ENCODE measurements around the gene AP3M1.

The AP3M1 gene

DNA sequence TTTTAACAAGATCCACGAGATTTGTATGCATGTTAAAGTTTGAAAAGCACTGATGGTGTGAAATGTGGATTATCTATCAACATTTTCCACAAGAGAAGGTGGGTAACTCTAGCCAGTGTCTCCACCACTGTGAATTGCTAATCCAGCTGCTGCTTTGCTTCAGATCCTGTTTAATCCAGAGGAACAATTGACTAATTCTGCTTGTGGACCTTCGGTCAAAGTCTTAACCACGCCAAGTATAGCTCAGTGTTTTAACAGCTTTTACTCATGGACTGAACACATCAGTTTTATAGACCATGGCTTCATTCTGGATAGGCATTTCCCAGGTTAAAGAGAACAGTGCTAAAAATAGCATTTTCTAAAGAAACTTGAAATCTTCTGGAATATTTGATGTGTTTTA, 23.9 kb upstream of the AP3M1 start:
- TF ChIP-seq SIN3A (IDR thresholded peaks at IDR 0.05; ENCODE audit: borderline replicate concordance, insufficient read depth, low read length) (no peak), TAF1 (IDR thresholded peaks at IDR 0.05; ENCODE audit: borderline replicate concordance, insufficient read depth, low read length) (no peak), FOXP2 (optimal IDR thresholded peaks at IDR 0.05; ENCODE audit: borderline replicate concordance, extremely low read depth, extremely low read length, insufficient read depth) (no peak), POLR2AphosphoS5 (IDR thresholded peaks at IDR 0.05; ENCODE audit: low read depth, low read length) (no peak)
- TF ChIP-seq, protein P1, sequence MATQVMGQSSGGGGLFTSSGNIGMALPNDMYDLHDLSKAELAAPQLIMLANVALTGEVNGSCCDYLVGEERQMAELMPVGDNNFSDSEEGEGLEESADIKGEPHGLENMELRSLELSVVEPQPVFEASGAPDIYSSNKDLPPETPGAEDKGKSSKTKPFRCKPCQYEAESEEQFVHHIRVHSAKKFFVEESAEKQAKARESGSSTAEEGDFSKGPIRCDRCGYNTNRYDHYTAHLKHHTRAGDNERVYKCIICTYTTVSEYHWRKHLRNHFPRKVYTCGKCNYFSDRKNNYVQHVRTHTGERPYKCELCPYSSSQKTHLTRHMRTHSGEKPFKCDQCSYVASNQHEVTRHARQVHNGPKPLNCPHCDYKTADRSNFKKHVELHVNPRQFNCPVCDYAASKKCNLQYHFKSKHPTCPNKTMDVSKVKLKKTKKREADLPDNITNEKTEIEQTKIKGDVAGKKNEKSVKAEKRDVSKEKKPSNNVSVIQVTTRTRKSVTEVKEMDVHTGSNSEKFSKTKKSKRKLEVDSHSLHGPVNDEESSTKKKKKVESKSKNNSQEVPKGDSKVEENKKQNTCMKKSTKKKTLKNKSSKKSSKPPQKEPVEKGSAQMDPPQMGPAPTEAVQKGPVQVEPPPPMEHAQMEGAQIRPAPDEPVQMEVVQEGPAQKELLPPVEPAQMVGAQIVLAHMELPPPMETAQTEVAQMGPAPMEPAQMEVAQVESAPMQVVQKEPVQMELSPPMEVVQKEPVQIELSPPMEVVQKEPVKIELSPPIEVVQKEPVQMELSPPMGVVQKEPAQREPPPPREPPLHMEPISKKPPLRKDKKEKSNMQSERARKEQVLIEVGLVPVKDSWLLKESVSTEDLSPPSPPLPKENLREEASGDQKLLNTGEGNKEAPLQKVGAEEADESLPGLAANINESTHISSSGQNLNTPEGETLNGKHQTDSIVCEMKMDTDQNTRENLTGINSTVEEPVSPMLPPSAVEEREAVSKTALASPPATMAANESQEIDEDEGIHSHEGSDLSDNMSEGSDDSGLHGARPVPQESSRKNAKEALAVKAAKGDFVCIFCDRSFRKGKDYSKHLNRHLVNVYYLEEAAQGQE (IDR thresholded peaks at IDR 0.05; ENCODE audit: insufficient read depth in 1 of 2, low read depth in 2 of 2, low read length in 2 of 2): no peak

DNA sequence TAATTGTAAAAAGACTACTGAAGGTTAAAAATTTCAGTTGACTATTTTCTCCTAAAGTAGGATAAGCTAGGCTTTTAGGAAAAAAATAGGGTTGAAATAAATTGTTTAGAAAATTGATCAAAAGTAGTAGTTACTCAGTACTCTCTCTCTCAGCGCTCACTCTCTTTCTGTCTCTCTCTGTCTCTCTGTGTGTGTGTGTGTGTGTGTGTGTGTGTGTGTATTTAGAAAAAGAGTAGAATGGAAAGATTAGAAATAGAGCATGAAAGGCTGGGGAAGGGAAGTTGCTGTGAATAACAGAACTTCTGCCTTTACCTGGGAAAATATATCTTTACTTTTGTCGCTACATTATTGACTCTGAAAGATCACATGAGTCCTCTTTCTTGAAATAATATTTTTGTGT, 21.0 kb upstream of the AP3M1 start:
- TF ChIP-seq, protein P1 (IDR thresholded peaks at IDR 0.05; ENCODE audit: insufficient read depth in 1 of 2, low read depth in 2 of 2, low read length in 2 of 2): no peak
- TF ChIP-seq FOXP2 (optimal IDR thresholded peaks at IDR 0.05; ENCODE audit: borderline replicate concordance, extremely low read depth, extremely low read length, insufficient read depth) (no peak), POLR2AphosphoS5 (IDR thresholded peaks at IDR 0.05; ENCODE audit: low read depth, low read length) (no peak), SIN3A (IDR thresholded peaks at IDR 0.05; ENCODE audit: borderline replicate concordance, insufficient read depth, low read length) (no peak), TAF1 (IDR thresholded peaks at IDR 0.05; ENCODE audit: borderline replicate concordance, insufficient read depth, low read length) (no peak)

DNA sequence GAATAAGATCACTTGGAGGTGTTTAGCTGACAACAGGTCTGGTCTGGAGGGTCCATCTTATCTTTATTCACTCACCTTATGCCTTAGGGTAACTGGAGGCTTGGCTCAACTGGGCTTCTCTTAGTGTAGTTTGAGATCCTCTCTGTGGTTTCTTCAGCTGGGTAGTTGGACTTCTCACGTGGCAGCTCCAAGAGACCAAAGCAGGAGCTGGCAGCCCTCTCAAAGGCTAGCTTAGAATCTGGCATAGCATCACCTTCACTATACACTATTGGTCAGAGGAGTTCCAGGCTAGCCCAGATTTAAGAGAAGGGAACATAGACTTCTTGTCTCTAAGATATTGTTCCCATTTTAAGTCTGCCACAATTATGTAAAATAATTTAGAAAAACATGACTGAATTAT, 16.8 kb upstream of the AP3M1 start:
- no peak for TF ChIP-seq FOXP2 (optimal IDR thresholded peaks at IDR 0.05; ENCODE audit: borderline replicate concordance, extremely low read depth, extremely low read length, insufficient read depth)
- no peak for TF ChIP-seq TAF1 (IDR thresholded peaks at IDR 0.05; ENCODE audit: borderline replicate concordance, insufficient read depth, low read length)
- TF ChIP-seq, protein P1 (IDR thresholded peaks at IDR 0.05; ENCODE audit: insufficient read depth in 1 of 2, low read depth in 2 of 2, low read length in 2 of 2): no peak
- TF ChIP-seq SIN3A (IDR thresholded peaks at IDR 0.05; ENCODE audit: borderline replicate concordance, insufficient read depth, low read length): no peak
- no peak for TF ChIP-seq POLR2AphosphoS5 (IDR thresholded peaks at IDR 0.05; ENCODE audit: low read depth, low read length)

DNA sequence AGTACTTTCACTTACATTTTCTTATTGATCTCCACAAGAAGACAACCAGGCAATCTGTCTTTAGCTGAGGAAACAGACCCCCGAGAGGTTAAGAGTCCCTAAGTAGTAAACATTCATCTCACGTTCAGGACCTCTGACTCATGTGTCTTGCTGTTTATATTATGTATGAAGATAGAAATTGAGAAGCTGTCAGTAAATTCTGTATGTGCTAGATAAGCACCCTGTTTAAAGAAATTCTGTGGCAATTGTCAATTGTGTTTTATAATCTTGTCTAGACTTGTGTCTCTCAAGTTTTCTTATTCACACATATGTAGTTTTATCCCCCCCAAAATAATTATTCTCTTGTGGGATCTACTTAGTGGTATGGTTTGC, 14.9 kb upstream of the AP3M1 start:
- TF ChIP-seq TAF1 (IDR thresholded peaks at IDR 0.05; ENCODE audit: borderline replicate concordance, insufficient read depth, low read length): no peak
- TF ChIP-seq POLR2AphosphoS5 (IDR thresholded peaks at IDR 0.05; ENCODE audit: low read depth, low read length): no peak
- TF ChIP-seq, protein P1 (IDR thresholded peaks at IDR 0.05; ENCODE audit: insufficient read depth in 1 of 2, low read depth in 2 of 2, low read length in 2 of 2): no peak
- no peak for TF ChIP-seq SIN3A (IDR thresholded peaks at IDR 0.05; ENCODE audit: borderline replicate concordance, insufficient read depth, low read length)
- TF ChIP-seq FOXP2 (optimal IDR thresholded peaks at IDR 0.05; ENCODE audit: borderline replicate concordance, extremely low read depth, extremely low read length, insufficient read depth): no peak

Data from PFSK-1 (cell line).